Spleen (tissue), 7 donors: ENCODE measurements around the gene BCLAF1.

Experiments used
- CTCF ChIP-seq, 11 experiments: fragments of 200-600 bp in 7 of 11; fragments of 450-650 bp in 4 of 11; sonication (generic) in 4 of 11; IDR thresholded peaks in 8 of 11; conservative IDR thresholded peaks in 3 of 11; 1 replicate in 7 of 11; 2 replicates in 4 of 11; pipeline versions ENCODE4 v1.4.0 to v1.8.0; 2016 to 2021; ENCODE audit warnings: antibody characterized with exemption in 11 of 11, inconsistent platforms in 4 of 11, mild to moderate bottlenecking in 1 of 11
- POLR2A ChIP-seq, 3 donors: fragments of 450-650 bp; IDR thresholded peaks; one replicate each; pipeline ENCODE4 v1.5.1; 2017; ENCODE audit warnings: antibody characterized with exemption in 3 of 3, mild to moderate bottlenecking in 1 of 3
- POLR2AphosphoS5 ChIP-seq, 3 donors: sonication (generic); formaldehyde crosslinking; IDR thresholded peaks; one replicate each; pipeline ENCODE4 v1.5.1; 2017; ENCODE audit warnings: antibody characterized with exemption in 3 of 3
- donor health status: DM: no; HTN: no; CAD: no; lungs with moderate emphysema.
- donor health status: DM: no; HTN: no; CAD: no.
- donor health status: DM: no; HTN: no; CAD: no.

DNA sequence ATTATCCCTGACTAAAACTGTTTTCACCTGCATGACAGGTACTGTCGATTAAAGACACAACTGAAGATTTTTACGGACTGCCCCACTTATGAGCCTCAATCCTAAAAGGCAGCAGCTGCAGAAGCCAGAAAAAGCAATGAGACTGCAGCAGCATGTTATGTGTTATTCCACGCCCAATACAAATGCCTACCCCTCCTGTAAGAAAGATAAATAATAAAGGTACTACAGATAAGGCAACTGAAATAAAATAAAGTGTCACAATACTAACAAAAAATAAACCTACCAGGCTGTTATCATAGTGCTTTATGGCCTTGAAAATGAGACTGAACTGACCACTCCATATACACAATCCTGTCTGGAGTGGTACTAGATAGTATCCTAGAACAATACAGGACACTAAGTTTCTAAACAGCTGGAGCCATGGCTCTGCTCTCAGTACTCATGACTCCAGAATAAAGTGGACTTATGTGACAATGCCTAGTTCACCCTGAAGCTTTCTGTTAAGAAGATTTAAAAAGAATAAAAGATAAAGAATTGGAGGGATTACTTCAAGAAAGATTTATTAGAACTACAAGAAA, 9.5 kb downstream of the BCLAF1 start:
- TF ChIP-seq CTCF (IDR thresholded peaks at IDR 0.05 in 8 of 11, conservative IDR thresholded peaks at IDR 0.05 in 3 of 11), result no peak
- TF ChIP-seq POLR2AphosphoS5 (IDR thresholded peaks at IDR 0.05), result no peak
- no peak for TF ChIP-seq POLR2A (IDR thresholded peaks at IDR 0.05)
